HCT116 (cell line): ENCODE results near the gene TGM6.

Experiments used
- EZH2 ChIP-seq: fragments of 200-600 bp; sonication (generic); IDR thresholded peaks from 2 replicates; pipeline ENCODE4 v1.6.1; 2017; ENCODE audit warnings: antibody characterized with exemption, mixed run types
- EZH2phosphoT487 ChIP-seq: fragments of 200-600 bp; IDR thresholded peaks from 2 replicates; pipeline ENCODE4 v1.6.1; 2018; ENCODE audit warnings: antibody characterized with exemption, borderline replicate concordance
- POLR2A ChIP-seq: IDR thresholded peaks from 2 replicates; pipeline ENCODE4 v1.7.0; 2011; ENCODE audit warnings: borderline replicate concordance; ENCODE audit not compliant: insufficient read depth, insufficient read length; ENCODE audit errors: extremely low read depth
- SIN3A ChIP-seq: IDR thresholded peaks from 2 replicates; pipeline ENCODE4 v1.6.1; 2012; ENCODE audit warnings: low read depth
- YY1 ChIP-seq: IDR thresholded peaks from 2 replicates; pipeline ENCODE4 v1.6.1; 2011; ENCODE audit warnings: low read length, low read depth, moderate library complexity, mild to moderate bottlenecking; ENCODE audit not compliant: insufficient replicate concordance; ENCODE audit errors: extremely low read depth
- ZNF274 ChIP-seq: fragments of 200-500 bp; sonication (Bioruptor generic); IDR thresholded peaks from 2 replicates; pipeline ENCODE4 v1.6.1; 2014; ENCODE audit warnings: mild to moderate bottlenecking, low read depth, low read length, inconsistent platforms
- TF ChIP-seq, protein P1 (sequence below), 3 experiments: fragments of 200-600 bp in 1 of 3; sonication (generic) in 1 of 3; IDR thresholded peaks in 2 of 3; conservative IDR thresholded peaks in 1 of 3; 2 replicates each; pipeline ENCODE4 v1.5.1; 2012 to 2017; ENCODE audit warnings: low read depth in 2 of 3, low read length in 2 of 3, antibody characterized with exemption in 1 of 3, borderline replicate concordance in 1 of 3, control low read depth in 1 of 3, mild to moderate bottlenecking in 1 of 3, mixed read lengths in 1 of 3, mixed run types in 1 of 3, moderate library complexity in 1 of 3; ENCODE audit not compliant: insufficient read depth in 1 of 3
- TF ChIP-seq, protein P2 (sequence below): IDR thresholded peaks from 2 replicates; pipeline ENCODE4 v1.6.1; 2012

DNA sequence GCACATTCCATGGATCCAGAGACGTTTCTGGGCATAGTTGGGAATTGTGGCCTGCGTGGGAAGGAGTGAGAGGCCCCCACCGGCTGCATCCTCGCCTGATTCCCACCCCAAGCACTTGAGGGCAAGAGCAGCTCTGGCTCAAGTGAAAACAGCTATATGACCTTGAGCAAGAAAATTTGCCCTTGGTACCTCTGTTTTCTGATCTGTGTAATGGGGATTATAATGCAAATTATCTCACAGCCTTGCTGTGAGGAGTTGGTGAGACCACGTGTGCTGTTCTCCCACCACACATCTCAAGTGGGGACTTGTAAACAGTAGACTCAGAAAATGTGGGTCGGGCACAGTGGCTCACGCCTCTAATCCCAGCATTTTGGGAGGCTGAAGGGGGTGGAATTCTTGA, 602 bp downstream of the TGM6 start:
- no peak for TF ChIP-seq YY1
- no peak for TF ChIP-seq POLR2A
- no peak for TF ChIP-seq EZH2phosphoT487
- TF ChIP-seq, protein P1, sequence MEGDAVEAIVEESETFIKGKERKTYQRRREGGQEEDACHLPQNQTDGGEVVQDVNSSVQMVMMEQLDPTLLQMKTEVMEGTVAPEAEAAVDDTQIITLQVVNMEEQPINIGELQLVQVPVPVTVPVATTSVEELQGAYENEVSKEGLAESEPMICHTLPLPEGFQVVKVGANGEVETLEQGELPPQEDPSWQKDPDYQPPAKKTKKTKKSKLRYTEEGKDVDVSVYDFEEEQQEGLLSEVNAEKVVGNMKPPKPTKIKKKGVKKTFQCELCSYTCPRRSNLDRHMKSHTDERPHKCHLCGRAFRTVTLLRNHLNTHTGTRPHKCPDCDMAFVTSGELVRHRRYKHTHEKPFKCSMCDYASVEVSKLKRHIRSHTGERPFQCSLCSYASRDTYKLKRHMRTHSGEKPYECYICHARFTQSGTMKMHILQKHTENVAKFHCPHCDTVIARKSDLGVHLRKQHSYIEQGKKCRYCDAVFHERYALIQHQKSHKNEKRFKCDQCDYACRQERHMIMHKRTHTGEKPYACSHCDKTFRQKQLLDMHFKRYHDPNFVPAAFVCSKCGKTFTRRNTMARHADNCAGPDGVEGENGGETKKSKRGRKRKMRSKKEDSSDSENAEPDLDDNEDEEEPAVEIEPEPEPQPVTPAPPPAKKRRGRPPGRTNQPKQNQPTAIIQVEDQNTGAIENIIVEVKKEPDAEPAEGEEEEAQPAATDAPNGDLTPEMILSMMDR (IDR thresholded peaks at IDR 0.05 in 2 of 3, conservative IDR thresholded peaks at IDR 0.05 in 1 of 3; ENCODE audit: borderline replicate concordance in 1 of 3, insufficient read depth in 1 of 3, low read depth in 2 of 3, low read length in 2 of 3) = no peak
- TF ChIP-seq, protein P2, sequence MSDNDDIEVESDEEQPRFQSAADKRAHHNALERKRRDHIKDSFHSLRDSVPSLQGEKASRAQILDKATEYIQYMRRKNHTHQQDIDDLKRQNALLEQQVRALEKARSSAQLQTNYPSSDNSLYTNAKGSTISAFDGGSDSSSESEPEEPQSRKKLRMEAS = no peak
- no peak for TF ChIP-seq EZH2
- TF ChIP-seq ZNF274 = no peak
- TF ChIP-seq SIN3A = no peak
